HG02588 (cell line): ENCODE data around the gene BTAF1.
"Not testable (repeated sequence)": the region's sequence is repeated elsewhere in the genome, so short reads cannot be mapped to it uniquely, and the experiment has no call there.

Experiments
- ATAC-seq: cut with Tn5 transposase; IDR thresholded peaks from one replicate; pipeline ENCODE4 v1.9.1; 2021; ENCODE audit warnings: mild to moderate bottlenecking, moderate library complexity; ENCODE audit not compliant: unreplicated experiment

Gene BTAF1

GRCh38 chr10:91976317-91977051 lies 52.9 kb downstream of the BTAF1 start:
- no peak for ATAC-seq

GRCh38 chr10:91977491-91977890 lies 53.9 kb downstream of the BTAF1 start:
- no peak for ATAC-seq

- no peak for ATAC-seq
These were observed 55.0 kb downstream of the BTAF1 start for GRCh38 chr10:91978585-91978984.

- ATAC-seq: no peak
These were observed 56.7 kb downstream of the BTAF1 start for GRCh38 chr10:91980319-91980718.

GRCh38 chr10:91983416-91983815 lies 59.8 kb downstream of the BTAF1 start:
- ATAC-seq: no peak

GRCh38 chr10:91987397-91988037 lies 63.9 kb downstream of the BTAF1 start:
- no peak for ATAC-seq

GRCh38 chr10:91992031-91992430 lies 68.5 kb downstream of the BTAF1 start:
- ATAC-seq: no peak

GRCh38 chr10:91996266-91996665 lies 72.7 kb downstream of the BTAF1 start:
- ATAC-seq: no peak

GRCh38 chr10:92001581-92001980 lies 78.0 kb downstream of the BTAF1 start:
- no peak for ATAC-seq

- ATAC-seq: no peak
These were observed 78.4 kb downstream of the BTAF1 start for GRCh38 chr10:92001995-92002394.

GRCh38 chr10:92003258-92003657 lies 79.7 kb downstream of the BTAF1 start:
- ATAC-seq: no peak

GRCh38 chr10:92005978-92006377 lies 82.4 kb downstream of the BTAF1 start:
- ATAC-seq: no peak

GRCh38 chr10:92009445-92009844 lies 85.9 kb downstream of the BTAF1 start:
- ATAC-seq: no peak

GRCh38 chr10:92010047-92010735 lies 86.6 kb downstream of the BTAF1 start:
- no peak for ATAC-seq

GRCh38 chr10:92011560-92012214 lies 88.1 kb downstream of the BTAF1 start:
- no peak for ATAC-seq

- ATAC-seq: no peak
These were observed 91.0 kb downstream of the BTAF1 start for GRCh38 chr10:92014620-92015019.

GRCh38 chr10:92024700-92025099 lies 101.1 kb downstream of the BTAF1 start:
- ATAC-seq: no peak

GRCh38 chr10:92025340-92025739 lies 101.8 kb downstream of the BTAF1 start:
- ATAC-seq: not testable (repeated sequence)

- no peak for ATAC-seq
These were observed 103.6 kb downstream of the BTAF1 start for GRCh38 chr10:92027141-92027540.

- no peak for ATAC-seq
These were observed 108.0 kb downstream of the BTAF1 start for GRCh38 chr10:92031580-92031979.

- not testable (repeated sequence) for ATAC-seq
These were observed 109.5 kb downstream of the BTAF1 start for GRCh38 chr10:92033070-92033469.
